SK-MEL-5 (cell line): Measurements from ENCODE around the gene BZW1. TPM values are rescaled to one million over a fixed set of nuclear protein-coding genes. Genes with fewer than 3 reads are reported as not detected.
"Not testable (repeated sequence)": the region's sequence is repeated elsewhere in the genome, so short reads cannot be mapped to it uniquely, and the experiment has no call there.

Experiments
- DNase-seq: peaks from one replicate; pipeline ENCODE4 v3.0.0-alpha.2; 2016; ENCODE audit warnings: low read depth, low spot score
- in situ Hi-C: cut with HindIII; loops from 2 replicates; pipeline ENCODE4 v1.10.0; 2016; ENCODE audit warnings: low sequenced_read_pairs, high pct_unique_total_duplicates, low pct_unique_long_range_greater_than_20kb
- total RNA-seq: library from RNA; depleted of rRNA; stranded (reverse); fragments of >200 nt; shearing (Covaris generic); gene quantifications from 2 replicates; pipeline ENCODE4 v1.2.3, GENCODE V29; 2014

The BZW1 gene
- total RNA-seq, 1 experiment from 2014 or later, result 377 TPM

GRCh38 chr2:200814917-200815316, 3.2 kb downstream of the BZW1 start:
- DNase-seq, result no peak
- in situ Hi-C loops, result no loop called here

GRCh38 chr2:200818732-200819131, 7.0 kb downstream of the BZW1 start:
- in situ Hi-C loops, DNase-seq: not testable (repeated sequence)

- in situ Hi-C loops, result no loop called here
- DNase-seq, result no peak
These were observed 9.0 kb downstream of the BZW1 start for GRCh38 chr2:200820573-200821234.

GRCh38 chr2:200821686-200822245, 10.1 kb downstream of the BZW1 start:
- no peak for DNase-seq
- in situ Hi-C loops, result no loop called here

- in situ Hi-C loops, result no loop called here
- no peak for DNase-seq
These were observed 16.4 kb downstream of the BZW1 start for GRCh38 chr2:200828104-200828503.

- DNase-seq, result no peak
- in situ Hi-C loops, result no loop called here
These were observed 17.0 kb downstream of the BZW1 start for GRCh38 chr2:200828572-200829257.

- in situ Hi-C loops, result no loop called here
- DNase-seq, result no peak
These were observed 17.5 kb downstream of the BZW1 start for GRCh38 chr2:200829258-200829655.

- no peak for DNase-seq
- in situ Hi-C loops, result no loop called here
These were observed 23.0 kb downstream of the BZW1 start for GRCh38 chr2:200834701-200835100.

- DNase-seq, result no peak
- in situ Hi-C loops, result no loop called here
These were observed 27.8 kb downstream of the BZW1 start for GRCh38 chr2:200839513-200839912.

- in situ Hi-C loops, result no loop called here
These were observed 32.6 kb downstream of the BZW1 start for GRCh38 chr2:200843993-200844948.

GRCh38 chr2:200845194-200845593, 33.5 kb downstream of the BZW1 start:
- DNase-seq, result no peak
- in situ Hi-C loops, result no loop called here

More at GRCh38 chr2:200843993-200844948, 32.6 kb downstream of the BZW1 start:
- DNase-seq, result no peak

- DNase-seq, result no peak
- in situ Hi-C loops, result no loop called here
These were observed 34.1 kb downstream of the BZW1 start for GRCh38 chr2:200845669-200846325.

- no peak for DNase-seq
- in situ Hi-C loops, result no loop called here
These were observed 35.6 kb downstream of the BZW1 start for GRCh38 chr2:200847269-200847668.

- in situ Hi-C loops, result no loop called here
- no peak for DNase-seq
These were observed 36.2 kb downstream of the BZW1 start for GRCh38 chr2:200847939-200848338.

- no peak for DNase-seq
- in situ Hi-C loops, result no loop called here
These were observed 39.0 kb downstream of the BZW1 start for GRCh38 chr2:200850512-200851256.

GRCh38 chr2:200851398-200852248, 39.9 kb downstream of the BZW1 start:
- in situ Hi-C loops, result no loop called here
- DNase-seq, result no peak
